ENCODE data around the gene FSCN2. TPM values are rescaled to one million over a fixed set of nuclear protein-coding genes. Genes with fewer than 3 reads are reported as not detected.
"Not testable (repeated sequence)": the region's sequence is repeated elsewhere in the genome, so short reads cannot be mapped to it uniquely, and the experiment has no call there.

The FSCN2 gene
- total and polyA plus RNA-seq, 7 experiments from 2014 or later = 0.56 to 1.6 (median 0.70) TPM; not detected in 2

GRCh38 chr17:81529437-81529803 lies 1.2 kb downstream of the FSCN2 start:
- no peak overlapping the region for H3K27ac ChIP-seq (ENCODE audit: low read depth, low read length)
- Mint-ChIP-seq H3K36me3 (no peaks in the 10 kb centered on the region), H3K4me3 (no peak overlapping the region), H3K9me3 (no peaks in the 10 kb centered on the region), H3K27me3 (peaks cover 0 to 16% (median 4%) of the 10 kb centered on the region in 5 donors), H3K27ac (no peak overlapping the region), H3K4me1 (peaks cover 0 to 1% (median 0%) of the 10 kb centered on the region in 7 donors)
- intact Hi-C loops (cut with micrococcal nuclease) = no loop called here
- ChIA-PET CTCF (no interaction called here), POLR2A (interaction anchor here (0.9 kb wide), 1 partner anchor 10 kb away, joined by 3 read pairs; no protein-coding TSS in a partner anchor)
- no peak for ATAC-seq
- no peaks in the 10 kb centered on the region for H3K9me3 ChIP-seq (ENCODE audit: control insufficient read depth in 2 of 3, low read length in 3 of 3)
- no peaks in the 10 kb centered on the region for H3K27me3 ChIP-seq (ENCODE audit: control insufficient read depth in 2 of 2, insufficient read depth in 2 of 2, low read length in 2 of 2)
- no peaks in the 10 kb centered on the region for H3K36me3 ChIP-seq (ENCODE audit: control insufficient read depth in 2 of 3, insufficient read depth in 3 of 3, low read length in 3 of 3)
- DNase-seq = no peak
- no peak overlapping the region for H3K4me3 ChIP-seq (ENCODE audit: low read length)
- no peaks in the 10 kb centered on the region for H3K4me1 ChIP-seq (ENCODE audit: control insufficient read depth in 2 of 2, insufficient read depth in 2 of 2, low read length in 2 of 2)

- CTCF ChIA-PET = not testable (repeated sequence)
Measured at GRCh38 chr17:81531013-81531412, 2.8 kb downstream of the FSCN2 start.

GRCh38 chr17:81531998-81532404 lies 3.8 kb downstream of the FSCN2 start:
- H3K36me3 Mint-ChIP-seq; H3K36me3 ChIP-seq (ENCODE audit: control insufficient read depth in 2 of 3, insufficient read depth in 3 of 3, low read length in 3 of 3); H3K9me3 ChIP-seq (ENCODE audit: control insufficient read depth in 2 of 3, low read length in 3 of 3); H3K4me3 ChIP-seq (ENCODE audit: low read length); CTCF ChIA-PET; H3K27ac Mint-ChIP-seq; H3K4me3 Mint-ChIP-seq; H3K9me3 Mint-ChIP-seq; H3K27me3 ChIP-seq (ENCODE audit: control insufficient read depth in 2 of 2, insufficient read depth in 2 of 2, low read length in 2 of 2); POLR2A ChIA-PET; DNase-seq; intact Hi-C loops (cut with micrococcal nuclease); H3K4me1 Mint-ChIP-seq; ATAC-seq; H3K27ac ChIP-seq (ENCODE audit: low read depth, low read length); H3K4me1 ChIP-seq (ENCODE audit: control insufficient read depth in 2 of 2, insufficient read depth in 2 of 2, low read length in 2 of 2): not testable (repeated sequence)
- peaks cover 0 to 24% (median 14%) of the 10 kb centered on the region in 5 donors for H3K27me3 Mint-ChIP-seq

More at GRCh38 chr17:81531013-81531412, 2.8 kb downstream of the FSCN2 start:
- H3K36me3 Mint-ChIP-seq; H3K27ac Mint-ChIP-seq; H3K4me1 Mint-ChIP-seq; H3K4me1 ChIP-seq (ENCODE audit: control insufficient read depth in 2 of 2, insufficient read depth in 2 of 2, low read length in 2 of 2); H3K27ac ChIP-seq (ENCODE audit: low read depth, low read length); H3K9me3 Mint-ChIP-seq; ATAC-seq; H3K4me3 Mint-ChIP-seq; H3K36me3 ChIP-seq (ENCODE audit: control insufficient read depth in 2 of 3, insufficient read depth in 3 of 3, low read length in 3 of 3); intact Hi-C loops (cut with micrococcal nuclease); DNase-seq; H3K9me3 ChIP-seq (ENCODE audit: control insufficient read depth in 2 of 3, low read length in 3 of 3); H3K27me3 ChIP-seq (ENCODE audit: control insufficient read depth in 2 of 2, insufficient read depth in 2 of 2, low read length in 2 of 2); H3K4me3 ChIP-seq (ENCODE audit: low read length): not testable (repeated sequence)
- H3K27me3 Mint-ChIP-seq = peaks cover 0 to 27% (median 11%) of the 10 kb centered on the region in 5 donors
- POLR2A ChIA-PET = interaction anchor here (0.5 kb wide), 1 partner anchor 437 kb away, joined by 3 read pairs; no protein-coding TSS in a partner anchor

DNA sequence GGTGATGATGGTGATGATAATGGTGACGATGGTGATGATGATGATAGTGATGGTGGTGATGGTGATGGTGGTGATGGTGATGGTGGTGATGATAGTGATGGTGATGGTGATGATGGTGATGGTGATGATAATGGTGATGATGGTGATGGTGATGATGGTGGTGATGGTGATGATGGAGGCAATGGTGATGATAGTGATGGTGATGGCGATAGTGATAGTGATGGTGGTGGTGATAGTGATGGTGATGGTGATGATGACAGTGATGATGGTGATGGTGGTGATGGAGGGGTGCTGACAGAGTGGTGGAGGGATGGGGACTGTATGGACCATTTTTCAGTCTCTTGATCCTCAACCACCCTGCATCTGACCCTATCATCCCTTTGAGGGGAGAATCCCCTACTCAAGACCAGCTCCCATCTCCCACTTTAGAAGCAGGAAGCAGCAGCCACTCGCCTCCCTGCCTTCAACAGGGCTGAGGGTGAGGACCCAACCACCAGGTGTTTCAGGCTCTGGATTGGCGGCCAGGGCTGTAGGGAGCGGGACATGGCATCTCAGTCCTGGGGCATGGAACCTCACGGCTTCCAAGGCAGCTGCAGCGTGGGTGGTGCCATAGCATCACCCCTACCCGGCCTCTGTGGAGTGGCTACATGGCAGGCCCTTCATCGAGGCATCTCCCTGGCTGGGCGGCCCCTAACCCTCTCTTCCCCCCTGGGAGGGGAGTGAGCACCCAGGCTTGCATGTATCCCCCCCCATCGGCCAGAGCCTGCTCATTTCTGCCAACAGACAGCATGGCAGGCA lies 4.5 kb downstream of the FSCN2 start:
- H3K27ac Mint-ChIP-seq = no peak overlapping the region
- Histone ChIP-seq H3K27me3 (ENCODE audit: control insufficient read depth in 2 of 2, insufficient read depth in 2 of 2, low read length in 2 of 2) (peaks cover 0 to 4% of the 10 kb centered on the region in 2 donors), H3K9me3 (ENCODE audit: control insufficient read depth in 2 of 3, low read length in 3 of 3) (no peaks in the 10 kb centered on the region), H3K4me1 (ENCODE audit: control insufficient read depth in 2 of 2, insufficient read depth in 2 of 2, low read length in 2 of 2) (no peaks in the 10 kb centered on the region), H3K4me3 (ENCODE audit: low read length) (no peak overlapping the region), H3K36me3 (ENCODE audit: control insufficient read depth in 2 of 3, insufficient read depth in 3 of 3, low read length in 3 of 3) (no peaks in the 10 kb centered on the region), H3K27ac (ENCODE audit: low read depth, low read length) (no peak overlapping the region)
- no peak for ATAC-seq
- ChIA-PET CTCF (no interaction called here), POLR2A (interaction anchor here (1.6 kb wide), 1 partner anchor 24 kb away, joined by 4 read pairs; no protein-coding TSS in a partner anchor)
- H3K9me3 Mint-ChIP-seq = no peaks in the 10 kb centered on the region
- peaks cover 0 to 29% (median 14%) of the 10 kb centered on the region in 5 donors for H3K27me3 Mint-ChIP-seq
- intact Hi-C loops (cut with micrococcal nuclease) = no loop called here
- DNase-seq = no peak
- H3K36me3 Mint-ChIP-seq = no peaks in the 10 kb centered on the region
- no peak overlapping the region for H3K4me3 Mint-ChIP-seq
- peaks cover 0 to 6% (median 0%) of the 10 kb centered on the region in 7 donors for H3K4me1 Mint-ChIP-seq

DNA sequence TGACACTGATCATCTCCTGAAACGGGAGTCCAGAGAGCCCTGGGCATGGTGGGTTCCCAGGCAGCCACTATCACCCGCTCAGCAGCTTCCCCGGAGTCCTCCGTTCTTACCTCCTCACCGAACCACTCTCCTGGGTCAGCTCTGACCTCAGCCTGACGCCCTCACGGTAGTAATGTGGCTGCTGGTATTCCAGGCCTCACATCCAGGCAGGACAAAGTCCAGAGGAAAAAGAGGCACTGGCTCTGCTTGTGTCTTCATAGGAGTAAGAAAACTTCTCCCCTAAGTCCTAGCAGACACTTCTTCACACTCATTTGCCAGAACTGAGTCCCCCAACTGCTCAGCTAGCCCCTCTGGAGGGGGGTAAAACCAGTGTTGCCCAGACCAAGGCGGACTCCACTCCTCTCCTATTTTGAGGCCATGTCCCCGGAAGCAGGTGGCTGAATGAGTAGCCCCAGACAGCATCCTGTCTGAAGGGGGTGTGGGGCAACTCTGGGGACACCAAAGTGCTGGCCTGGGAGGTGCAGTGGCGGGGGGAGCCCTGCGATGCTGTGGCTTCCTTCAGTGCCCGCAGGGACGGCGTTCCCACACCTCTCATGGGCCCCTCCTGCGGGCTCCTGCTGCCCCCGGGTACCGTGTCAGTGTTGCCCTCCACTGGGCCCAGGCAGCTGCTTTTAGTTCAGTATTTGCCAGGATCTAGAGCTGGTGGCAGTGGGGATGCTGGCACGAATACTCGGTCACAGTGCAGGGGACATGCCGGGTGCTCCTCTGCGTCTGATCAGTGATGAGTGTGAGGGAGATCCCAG lies 5.4 kb downstream of the FSCN2 start:
- CTCF ChIA-PET = no interaction called here

GRCh38 chr17:81534157-81535006 lies 6.2 kb downstream of the FSCN2 start:
- H3K27ac ChIP-seq (ENCODE audit: low read depth, low read length) = no peak overlapping the region
- no peaks in the 10 kb centered on the region for H3K4me1 ChIP-seq (ENCODE audit: control insufficient read depth in 2 of 2, insufficient read depth in 2 of 2, low read length in 2 of 2)
- Mint-ChIP-seq H3K9me3 (no peaks in the 10 kb centered on the region), H3K4me1 (peaks cover 0 to 6% (median 0%) of the 10 kb centered on the region in 7 donors), H3K4me3 (no peak overlapping the region), H3K36me3 (peaks cover 0 to 4% (median 3%) of the 10 kb centered on the region in 5 donors), H3K27ac (no peak overlapping the region), H3K27me3 (peaks cover 0 to 34% (median 14%) of the 10 kb centered on the region in 5 donors)
- H3K36me3 ChIP-seq (ENCODE audit: control insufficient read depth in 2 of 3, insufficient read depth in 3 of 3, low read length in 3 of 3) = peaks cover 0 to 5% (median 0%) of the 10 kb centered on the region in 3 experiments
- H3K4me3 ChIP-seq (ENCODE audit: low read length) = no peak overlapping the region
- intact Hi-C loops (cut with micrococcal nuclease) = no loop called here
- ATAC-seq (no peak), DNase-seq (no peak)
- H3K27me3 ChIP-seq (ENCODE audit: control insufficient read depth in 2 of 2, insufficient read depth in 2 of 2, low read length in 2 of 2) = peaks cover 0 to 4% of the 10 kb centered on the region in 2 donors
- CTCF ChIA-PET = no interaction called here
- POLR2A ChIA-PET = interaction anchor here (0.6 to 1.6 kb wide), 2 partner anchors 26 to 1188 kb away, joined by 3 to 4 read pairs; no protein-coding TSS in a partner anchor
- no peaks in the 10 kb centered on the region for H3K9me3 ChIP-seq (ENCODE audit: control insufficient read depth in 2 of 3, low read length in 3 of 3)

More for the DNA sequence above, 5.4 kb downstream of the FSCN2 start:
- POLR2A ChIA-PET = interaction anchor here (0.6 to 1.6 kb wide), 2 partner anchors 25 to 1187 kb away, joined by 3 to 4 read pairs; no protein-coding TSS in a partner anchor
- H3K9me3 Mint-ChIP-seq = no peaks in the 10 kb centered on the region
- H3K36me3 ChIP-seq (ENCODE audit: control insufficient read depth in 2 of 3, insufficient read depth in 3 of 3, low read length in 3 of 3) = no peaks in the 10 kb centered on the region
- intact Hi-C loops (cut with micrococcal nuclease) = no loop called here
- H3K9me3 ChIP-seq (ENCODE audit: control insufficient read depth in 2 of 3, low read length in 3 of 3) = no peaks in the 10 kb centered on the region
- H3K4me1 ChIP-seq (ENCODE audit: control insufficient read depth in 2 of 2, insufficient read depth in 2 of 2, low read length in 2 of 2) = no peaks in the 10 kb centered on the region
- no peak overlapping the region for H3K4me3 ChIP-seq (ENCODE audit: low read length)
- H3K36me3 Mint-ChIP-seq = peaks cover 0 to 4% (median 3%) of the 10 kb centered on the region in 5 donors
- peaks cover 0 to 4% of the 10 kb centered on the region in 2 donors for H3K27me3 ChIP-seq (ENCODE audit: control insufficient read depth in 2 of 2, insufficient read depth in 2 of 2, low read length in 2 of 2)
- H3K27ac Mint-ChIP-seq = no peak overlapping the region
- DNase-seq (no peak), ATAC-seq (peak; percentile 21)
- no peak overlapping the region for H3K4me3 Mint-ChIP-seq
- no peak overlapping the region for H3K27ac ChIP-seq (ENCODE audit: low read depth, low read length)
- peaks cover 0 to 34% (median 14%) of the 10 kb centered on the region in 5 donors for H3K27me3 Mint-ChIP-seq
- peaks cover 0 to 6% (median 0%) of the 10 kb centered on the region in 7 donors for H3K4me1 Mint-ChIP-seq

All from naive thymus-derived CD4-positive, alpha-beta T cell (primary cell).